GM12892 (cell line): ENCODE results near the gene NOC2L.

Experiments used
- DNase-seq: peaks from one replicate; pipeline ENCODE4 v3.0.0; 2011; ENCODE audit not compliant: insufficient read length
- FAIRE-seq: peaks from 2 replicates; lab custom pipeline; 2011; peaks lifted over from hg19 to GRCh38; lab: Jason Lieb, UNC
- POLR2A ChIP-seq: IDR thresholded peaks from 2 replicates; pipeline ENCODE4 v1.6.1; 2011; ENCODE audit warnings: low read depth, low read length, control low read depth
- POLR2AphosphoS5 ChIP-seq: IDR thresholded peaks from 2 replicates; pipeline ENCODE4 v1.6.1; 2011; ENCODE audit warnings: low read depth, low read length, control low read depth
- TAF1 ChIP-seq: IDR thresholded peaks from 2 replicates; pipeline ENCODE4 v1.6.1; 2011; ENCODE audit warnings: low read depth, mild to moderate bottlenecking, control low read depth, low read length, borderline replicate concordance

Gene NOC2L

GRCh38 chr1:927234-927633 lies 31.8 kb downstream of the NOC2L start:
- TF ChIP-seq TAF1, result no peak
- TF ChIP-seq POLR2A, result no peak
- no peak for TF ChIP-seq POLR2AphosphoS5
- DNase-seq (no peak), FAIRE-seq (no peak)

GRCh38 chr1:925561-926421 lies 33.3 kb downstream of the NOC2L start:
- DNase-seq, result no peak

GRCh38 chr1:924656-925560 lies 34.1 kb downstream of the NOC2L start:
- DNase-seq (no peak), FAIRE-seq (no peak)
- TF ChIP-seq TAF1, result no peak
- no peak for TF ChIP-seq POLR2A
- no peak for TF ChIP-seq POLR2AphosphoS5

More at GRCh38 chr1:925561-926421, 33.3 kb downstream of the NOC2L start:
- TF ChIP-seq TAF1 (no peak), POLR2A (no peak), POLR2AphosphoS5 (no peak)
- no peak for FAIRE-seq

- DNase-seq (no peak), FAIRE-seq (no peak)
- TF ChIP-seq POLR2AphosphoS5, result no peak
- no peak for TF ChIP-seq TAF1
- TF ChIP-seq POLR2A, result no peak
These were observed 34.9 kb downstream of the NOC2L start for GRCh38 chr1:923991-924655.

DNA sequence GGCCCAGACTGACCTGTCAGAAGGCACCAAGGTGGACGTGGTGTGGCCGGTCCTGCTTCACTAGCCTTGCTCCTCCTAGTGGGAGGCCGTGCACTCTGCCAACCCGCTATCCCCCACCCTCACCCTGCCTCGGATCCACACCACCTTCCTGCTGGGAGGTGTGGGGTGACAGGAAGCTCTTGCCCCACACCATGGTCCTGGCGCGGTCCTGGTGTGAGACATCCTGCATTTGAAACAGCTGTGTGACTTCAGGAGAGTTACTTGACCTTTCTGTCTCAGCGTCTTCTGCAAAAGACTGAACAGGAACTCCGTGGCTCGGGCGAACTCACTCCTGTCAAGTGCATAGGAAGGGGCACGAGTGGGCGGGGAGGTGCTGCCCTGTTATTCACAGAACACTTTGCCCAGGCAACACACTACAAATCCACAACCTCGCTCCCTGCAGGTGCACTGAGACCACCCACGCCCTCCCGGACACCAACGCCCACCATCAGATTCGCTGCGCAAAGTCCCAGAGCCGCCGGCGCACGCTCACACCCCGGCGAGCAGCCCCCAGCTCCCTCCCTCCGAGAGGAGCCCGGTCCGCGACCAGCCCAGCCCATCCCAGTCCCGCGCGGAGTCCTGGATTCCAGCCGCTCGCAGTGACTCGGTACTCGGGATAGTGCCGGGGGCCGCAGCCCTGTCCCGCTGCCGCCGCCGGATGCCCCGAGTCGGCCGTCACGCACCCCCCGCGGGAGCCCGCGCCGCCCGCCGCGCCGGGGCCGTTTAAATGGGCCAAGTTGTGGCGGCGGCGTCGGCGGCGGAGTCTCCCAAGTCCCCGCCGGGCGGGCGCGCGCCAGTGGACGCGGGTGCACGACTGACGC lies 35.7 kb downstream of the NOC2L start, which contains the start of gene SAMD11:
SAMD11 (plus strand) TSS at position 793 of the 860 bp plus-strand sequence. CDS start 509 bp downstream, outside the sequence.
- TF ChIP-seq POLR2A, result no peak
- no peak for TF ChIP-seq POLR2AphosphoS5
- no peak for TF ChIP-seq TAF1
- FAIRE-seq (no peak), DNase-seq (no peak)

- no peak for TF ChIP-seq POLR2A
- FAIRE-seq (no peak), DNase-seq (no peak)
These were observed 37.8 kb downstream of the NOC2L start for GRCh38 chr1:921011-921837.

- no peak for FAIRE-seq
- TF ChIP-seq POLR2AphosphoS5 (no peak), POLR2A (no peak), TAF1 (no peak)
These were observed 38.5 kb downstream of the NOC2L start for GRCh38 chr1:920521-920920.

GRCh38 chr1:920010-920409 lies 39.0 kb downstream of the NOC2L start:
- TF ChIP-seq POLR2A (no peak), TAF1 (no peak), POLR2AphosphoS5 (no peak)
- DNase-seq (no peak), FAIRE-seq (no peak)

More at GRCh38 chr1:920521-920920, 38.5 kb downstream of the NOC2L start:
- no peak for DNase-seq

DNA sequence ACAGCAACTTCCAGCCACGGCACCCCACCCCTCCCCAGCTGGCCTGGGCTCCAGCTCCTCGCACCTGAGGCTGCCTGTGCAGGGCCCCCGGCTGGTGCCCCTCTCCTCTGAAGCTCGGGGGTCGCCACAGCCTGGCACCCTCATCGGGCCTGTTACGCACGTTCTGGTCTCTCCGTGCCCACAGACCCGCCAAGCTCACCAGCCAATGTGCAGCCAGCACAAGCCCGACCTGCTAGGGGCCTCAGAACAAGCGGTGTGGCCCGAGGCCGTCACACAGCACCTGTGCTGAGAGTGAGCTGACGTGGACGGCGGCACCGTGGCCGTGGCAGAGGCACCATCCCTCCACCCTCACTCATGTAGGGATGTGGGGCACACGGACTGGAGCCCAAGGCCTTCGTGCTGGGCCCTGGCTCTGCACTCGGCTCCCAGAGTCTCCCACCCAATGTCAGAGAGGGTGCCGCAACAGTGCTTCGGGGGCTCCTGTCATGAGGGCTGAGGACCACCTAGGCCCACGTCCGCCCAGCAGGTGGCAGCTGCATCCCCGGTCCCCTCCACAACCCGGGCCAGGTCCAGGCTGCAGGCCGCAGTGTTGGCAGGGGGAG lies 39.7 kb downstream of the NOC2L start:
- FAIRE-seq (no peak), DNase-seq (no peak)
- TF ChIP-seq POLR2AphosphoS5, result no peak
- TF ChIP-seq POLR2A, result no peak
- TF ChIP-seq TAF1, result no peak

GRCh38 chr1:918843-919242 lies 40.2 kb downstream of the NOC2L start:
- FAIRE-seq (no peak), DNase-seq (no peak)
- TF ChIP-seq POLR2AphosphoS5, result no peak
- no peak for TF ChIP-seq POLR2A
- no peak for TF ChIP-seq TAF1
